Nephron (organoid): ENCODE measurements around the gene RAB9A.
"Not testable (repeated sequence)": the region's sequence is repeated elsewhere in the genome, so short reads cannot be mapped to it uniquely, and the experiment has no call there.

ENCODE experiments used
- H3K27ac Mint-ChIP-seq, 3 experiments: 2 replicates each; pipeline ENCODE4 v1.8.0; 2020; ENCODE audit warnings: mixed read lengths in 3 of 3, mild to moderate bottlenecking in 2 of 3, moderate library complexity in 1 of 3
- H3K27me3 Mint-ChIP-seq: 2 replicates; pipeline ENCODE4 v1.8.0; 2021; ENCODE audit warnings: low read depth, mild to moderate bottlenecking, moderate library complexity, mixed read lengths
- H3K36me3 Mint-ChIP-seq: 2 replicates; pipeline ENCODE4 v1.8.0; 2020; ENCODE audit warnings: low read depth, mixed read lengths
- H3K4me1 Mint-ChIP-seq: 2 replicates; pipeline ENCODE4 v1.8.0; 2020; ENCODE audit warnings: mixed read lengths
- H3K4me3 Mint-ChIP-seq, 3 experiments: 2 replicates each; pipeline ENCODE4 v1.8.0; 2020; ENCODE audit warnings: mild to moderate bottlenecking in 3 of 3, mixed read lengths in 3 of 3, moderate library complexity in 2 of 3
- H3K9me3 Mint-ChIP-seq: 2 replicates; pipeline ENCODE4 v1.8.0; 2020; ENCODE audit warnings: mixed read lengths
- CTCF ChIP-seq, 3 experiments: fragments of 200-600 bp; sonication (generic); IDR thresholded peaks; one replicate each; pipeline ENCODE4 v1.5.0; 2021; ENCODE audit warnings: antibody characterized with exemption in 3 of 3; ENCODE audit not compliant: unreplicated experiment in 3 of 3

The RAB9A gene

DNA sequence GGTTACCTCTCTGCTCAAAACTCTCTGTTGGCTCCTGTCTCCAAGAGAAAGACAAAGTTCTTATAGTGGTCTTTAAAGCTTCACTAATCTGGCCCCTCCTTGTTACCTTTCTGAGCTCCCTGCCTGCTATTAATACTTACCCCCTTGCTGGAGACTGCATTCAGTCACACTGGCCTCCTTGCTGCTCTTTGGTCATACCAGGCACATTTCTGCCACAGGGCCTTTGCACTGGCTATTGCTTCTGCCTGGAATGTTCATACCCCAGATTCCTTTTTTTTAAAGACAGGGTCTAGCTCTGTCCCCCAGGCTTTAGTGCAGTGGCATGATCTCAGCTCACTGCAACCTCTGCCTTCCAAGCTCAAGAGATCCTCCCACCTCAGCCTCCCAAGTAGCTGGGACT is 15.9 kb upstream of the RAB9A start:
- Mint-ChIP-seq H3K27me3 (no peaks in the 10 kb centered on the region), H3K27ac (no peak overlapping the region), H3K36me3 (no peaks in the 10 kb centered on the region), H3K4me1 (no peaks in the 10 kb centered on the region), H3K4me3 (no peak overlapping the region), H3K9me3 (peaks cover 2% of the 10 kb centered on the region)
- TF ChIP-seq CTCF (IDR thresholded peaks at IDR 0.05; ENCODE audit: unreplicated experiment in 3 of 3), result no peak

DNA sequence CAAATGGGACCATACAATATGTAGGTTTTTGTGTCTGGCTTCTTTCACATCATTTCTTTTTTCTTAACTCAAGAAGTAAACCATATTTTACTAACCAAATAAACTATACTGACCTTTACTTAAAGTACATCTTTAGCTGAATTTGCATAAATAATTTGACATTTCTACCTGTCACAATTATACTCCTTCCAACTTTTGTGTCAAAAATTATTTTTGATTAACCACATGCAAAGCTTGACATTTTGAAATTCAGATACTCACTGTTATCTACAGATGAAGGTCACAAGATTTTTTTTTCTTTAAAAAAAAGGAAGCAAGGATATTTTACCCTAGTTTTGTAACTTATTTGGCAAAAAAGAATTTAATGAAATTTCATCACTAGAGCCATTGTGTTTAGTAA is 12.0 kb upstream of the RAB9A start:
- no peaks in the 10 kb centered on the region for H3K27me3 Mint-ChIP-seq
- H3K36me3 Mint-ChIP-seq, result peaks cover 3% of the 10 kb centered on the region
- H3K27ac Mint-ChIP-seq, result no peak overlapping the region
- H3K4me3 Mint-ChIP-seq, result no peak overlapping the region
- no peaks in the 10 kb centered on the region for H3K4me1 Mint-ChIP-seq
- no peak for TF ChIP-seq CTCF (IDR thresholded peaks at IDR 0.05; ENCODE audit: unreplicated experiment in 3 of 3)
- H3K9me3 Mint-ChIP-seq, result peaks cover 13% of the 10 kb centered on the region

- H3K4me1 Mint-ChIP-seq, H3K27me3 Mint-ChIP-seq, H3K4me3 Mint-ChIP-seq: not testable (repeated sequence)
Measured at GRCh38 chrX:13679700-13680099, 9.2 kb upstream of the RAB9A start.

GRCh38 chrX:13681595-13681994 is 7.3 kb upstream of the RAB9A start:
- Mint-ChIP-seq H3K4me1 (no peaks in the 10 kb centered on the region), H3K27ac (no peak overlapping the region), H3K27me3 (no peaks in the 10 kb centered on the region), H3K9me3 (peaks cover 14% of the 10 kb centered on the region), H3K4me3 (no peak overlapping the region), H3K36me3 (peaks cover 3% of the 10 kb centered on the region)
- TF ChIP-seq CTCF (IDR thresholded peaks at IDR 0.05; ENCODE audit: unreplicated experiment in 3 of 3), result no peak

More at GRCh38 chrX:13679700-13680099, 9.2 kb upstream of the RAB9A start:
- not testable (repeated sequence) for H3K27ac Mint-ChIP-seq, H3K36me3 Mint-ChIP-seq
- H3K9me3 Mint-ChIP-seq, result peaks cover 14% of the 10 kb centered on the region

DNA sequence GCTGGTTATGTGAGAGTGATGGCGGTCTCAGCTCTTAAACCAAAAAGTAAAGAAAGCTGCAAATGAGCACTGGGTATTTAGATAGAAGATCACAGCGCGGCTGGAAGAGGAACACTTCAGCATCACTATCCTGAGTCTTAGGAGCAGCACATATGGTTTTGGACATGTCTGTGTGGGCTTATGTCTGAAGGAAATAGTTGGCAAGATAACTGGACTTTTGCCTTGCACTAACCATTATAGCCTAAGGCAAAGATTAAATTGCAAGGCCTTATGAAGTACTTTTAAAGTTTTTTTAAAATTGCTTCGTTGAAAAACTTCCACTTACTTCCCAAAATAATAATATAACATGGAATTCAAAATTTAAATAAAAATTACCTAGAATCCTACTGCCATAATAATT is 4.6 kb upstream of the RAB9A start:
- TF ChIP-seq CTCF (IDR thresholded peaks at IDR 0.05; ENCODE audit: unreplicated experiment in 3 of 3), result no peak
- H3K27ac Mint-ChIP-seq, result no peak overlapping the region
- H3K27me3 Mint-ChIP-seq, result no peaks in the 10 kb centered on the region
- no peaks in the 10 kb centered on the region for H3K4me1 Mint-ChIP-seq
- H3K9me3 Mint-ChIP-seq, result peaks cover 19% of the 10 kb centered on the region
- no peak overlapping the region for H3K4me3 Mint-ChIP-seq
- H3K36me3 Mint-ChIP-seq, result peaks cover 3% of the 10 kb centered on the region

DNA sequence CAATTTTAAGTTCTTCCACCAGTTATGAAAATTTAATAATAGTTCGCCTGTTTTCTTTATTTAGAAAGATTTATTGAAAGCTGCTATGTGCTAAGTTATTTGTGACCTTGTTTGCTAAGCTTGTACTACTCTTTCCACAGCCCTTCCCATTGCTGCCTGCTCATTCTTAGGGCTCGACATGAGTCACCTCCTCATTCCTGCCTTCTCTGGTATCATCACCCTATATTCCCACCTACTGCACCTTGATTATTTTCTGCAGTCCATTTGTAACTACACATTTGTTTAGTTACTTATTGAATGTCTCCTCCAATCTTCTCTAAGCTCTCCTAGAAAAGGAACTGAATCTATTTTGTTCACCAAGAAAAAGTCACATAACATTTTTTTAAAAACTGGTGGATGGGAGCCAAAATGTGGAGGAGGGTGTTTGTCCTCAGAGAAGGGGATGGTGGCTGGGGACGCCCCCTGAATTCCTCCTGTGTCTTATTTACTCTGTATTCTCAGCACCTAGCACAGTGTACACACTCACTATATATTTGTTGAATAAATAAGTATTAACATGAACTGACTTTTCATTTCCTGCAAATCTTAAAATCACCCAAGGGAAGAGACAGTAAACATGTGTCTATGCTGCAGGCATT is 3.7 kb upstream of the RAB9A start:
- peaks cover 3% of the 10 kb centered on the region for H3K36me3 Mint-ChIP-seq
- H3K27me3 Mint-ChIP-seq, result no peaks in the 10 kb centered on the region
- TF ChIP-seq CTCF (IDR thresholded peaks at IDR 0.05; ENCODE audit: unreplicated experiment in 3 of 3), result no peak
- peaks cover 2% of the 10 kb centered on the region for H3K4me1 Mint-ChIP-seq
- peaks cover 17% of the 10 kb centered on the region for H3K9me3 Mint-ChIP-seq
- peak overlapping the region in 1 of 3 experiments; percentile 8 for H3K27ac Mint-ChIP-seq
- no peak overlapping the region for H3K4me3 Mint-ChIP-seq
